ENCODE measurements around the gene CD63. TPM values are rescaled to one million over a fixed set of nuclear protein-coding genes. Genes with fewer than 3 reads are reported as not detected.

CD63 gene
- total RNA-seq, 1 experiment from 2014 or later = 581 TPM

DNA sequence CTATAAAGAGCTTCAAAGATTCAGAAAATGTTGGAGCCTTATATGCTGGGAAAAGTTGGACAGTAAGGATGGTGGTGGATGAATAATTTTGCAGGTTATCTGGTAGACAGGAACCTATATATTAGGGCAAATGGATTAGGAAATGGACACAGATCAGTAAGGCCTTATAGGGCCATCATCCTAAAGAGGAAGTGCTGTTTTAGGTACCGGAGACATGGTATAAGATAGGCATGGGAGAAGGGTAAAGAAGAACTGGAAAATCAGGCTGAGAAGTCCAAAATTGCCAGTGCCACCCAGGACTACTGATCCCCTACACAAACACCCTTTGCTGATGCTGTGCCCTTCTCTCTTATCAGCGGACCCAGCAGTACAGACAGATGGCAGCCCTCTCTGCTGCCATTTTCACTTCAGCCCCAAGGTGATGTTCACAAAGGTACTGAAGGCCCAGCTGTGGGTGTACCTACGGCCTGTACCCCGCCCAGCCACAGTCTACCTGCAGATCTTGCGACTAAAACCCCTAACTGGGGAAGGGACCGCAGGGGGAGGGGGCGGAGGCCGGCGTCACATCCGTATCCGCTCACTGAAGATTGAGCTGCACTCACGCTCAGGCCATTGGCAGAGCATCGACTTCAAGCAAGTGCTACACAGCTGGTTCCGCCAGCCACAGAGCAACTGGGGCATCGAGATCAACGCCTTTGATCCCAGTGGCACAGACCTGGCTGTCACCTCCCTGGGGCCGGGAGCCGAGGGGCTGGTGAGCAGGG, 19.6 kb upstream of the CD63 start:
- WGBS (ENCODE audit: extremely low coverage, insufficient read length, low lambda C conversion rate) = no CpG with 5 or more reads among the region's 18 CpGs
- Histone ChIP-seq H4K20me1 (ENCODE audit: control insufficient read depth, insufficient read depth, insufficient read length) (no peaks in the 10 kb centered on the region), H2BK20ac (ENCODE audit: low read depth, low read length, poor library complexity, severe bottlenecking) (no peak overlapping the region), H2BK5ac (ENCODE audit: insufficient read length, low read length) (no peak overlapping the region), H3K27me3 (ENCODE audit: insufficient read depth, low read length) (no peaks in the 10 kb centered on the region), H2BK12ac (ENCODE audit: insufficient read length, low read depth, low read length) (no peak overlapping the region), H3K27ac (ENCODE audit: insufficient read length, low read depth, low read length) (no peak overlapping the region), H3K4me1 (ENCODE audit: insufficient read depth, low read length) (peaks cover 15% of the 10 kb centered on the region), H2BK120ac (ENCODE audit: low read depth, low read length, poor library complexity, severe bottlenecking) (no peak overlapping the region), H3K79me1 (ENCODE audit: insufficient read depth, low read depth, low read length, poor library complexity, severe bottlenecking) (peaks cover 3% of the 10 kb centered on the region), H3K56ac (ENCODE audit: insufficient read length, low read depth, low read length) (no peak overlapping the region), H3K79me2 (ENCODE audit: insufficient read depth, low read length) (peaks cover 6% of the 10 kb centered on the region; the same call in 1 of the 2 replicates), H4K8ac (replicated peaks; ENCODE audit: insufficient read length, low read depth, low read length) (no peak overlapping the region), H4K5ac (ENCODE audit: insufficient read length, low read depth, low read length) (no peak overlapping the region), H2AK5ac (ENCODE audit: insufficient read length, low read length) (no peak overlapping the region), H3K9ac (ENCODE audit: extremely low read depth, insufficient read length, low read length) (no peak overlapping the region), H2AFZ (ENCODE audit: low read length) (no peak overlapping the region), H3K9me3 (ENCODE audit: control insufficient read depth, low read depth, low read length) (no peaks in the 10 kb centered on the region), H3K23me2 (ENCODE audit: insufficient read length, low read depth, low read length, poor library complexity, severe bottlenecking) (peaks cover 25% of the 10 kb centered on the region), H3K4ac (ENCODE audit: low read depth, low read length) (no peak overlapping the region), H3K18ac (ENCODE audit: insufficient read length, low read depth, low read length) (no peak overlapping the region), H3T11ph (ENCODE audit: low read length) (no peak overlapping the region), H3K4me2 (ENCODE audit: insufficient read depth, insufficient read length, low read length) (no peak overlapping the region), H3K23ac (ENCODE audit: insufficient read length, low read depth, low read length) (no peak overlapping the region), H2BK15ac (ENCODE audit: low read depth, low read length) (no peak overlapping the region), H4K91ac (ENCODE audit: insufficient read length, low read depth, low read length) (no peak overlapping the region), H3K14ac (ENCODE audit: insufficient read depth, low read length) (no peak overlapping the region)
- H3K4me3 Mint-ChIP-seq = peak overlapping the region; percentile 1 to 97; a peak in 2 of 5 replicates
- H3K36me3 Mint-ChIP-seq (ENCODE audit: insufficient read depth in 1 of 3, low read depth in 3 of 3) = peaks cover 37 to 64% (median 62%) of the 10 kb centered on the region in 3 experiments; a peak in 6 of 7 replicates
- H3K4me1 Mint-ChIP-seq = peaks cover 58% of the 10 kb centered on the region in 2 experiments
- no peaks in the 10 kb centered on the region for H3K9me3 Mint-ChIP-seq
- TF ChIP-seq CTCF (conservative IDR thresholded peaks at IDR 0.05) = no peak
- no peaks in the 10 kb centered on the region for H3K27me3 Mint-ChIP-seq (ENCODE audit: low read depth)
- peak overlapping the region in 1 of 3 experiments; percentile 44; a peak in 5 of 7 replicates for H3K27ac Mint-ChIP-seq
- peak; percentile 33 for DNase-seq

All from H9 (cell line).